Psoas muscle (tissue), 8 donors: ENCODE results near the gene SPHKAP. TPM values are rescaled to one million over a fixed set of nuclear protein-coding genes. Genes with fewer than 3 reads are reported as not detected.

ENCODE experiments used
- ATAC-seq, 4 donors: fragments of 200-7000 bp; cut with Tn5 transposase; one replicate each; pipeline ENCODE4 v1.9.1; 2020; ENCODE audit warnings: moderate library complexity in 3 of 4, mild to moderate bottlenecking in 2 of 4
- DNase-seq, 2 donors: peaks; one replicate each; pipeline ENCODE4 v3.0.0-alpha.2; 2020
- H3K27ac ChIP-seq: fragments of 200-600 bp; one replicate; pipeline ENCODE4 v1.8.0; 2022
- H3K27me3 ChIP-seq, 3 donors: fragments of 200-600 bp in 1 of 3; one replicate each; pipeline versions ENCODE4 v1.6.1 to v1.8.0; 2013 to 2022; ENCODE audit warnings: low read length in 2 of 3, mild to moderate bottlenecking in 2 of 3, moderate library complexity in 1 of 3; ENCODE audit not compliant: insufficient read depth in 3 of 3
- H3K36me3 ChIP-seq, 2 donors: fragments of 200-600 bp in 1 of 2; one replicate each; pipeline versions ENCODE4 v1.6.1 to v1.8.0; 2013 to 2022; ENCODE audit warnings: low read depth in 1 of 2, mild to moderate bottlenecking in 1 of 2, moderate library complexity in 1 of 2; ENCODE audit not compliant: insufficient read depth in 1 of 2
- H3K4me1 ChIP-seq: fragments of 200-600 bp; one replicate; pipeline ENCODE4 v1.8.0; 2022
- H3K4me3 ChIP-seq: fragments of 200-600 bp; one replicate; pipeline ENCODE4 v1.8.0; 2022; ENCODE audit warnings: mild to moderate bottlenecking
- H3K9me3 ChIP-seq: fragments of 200-600 bp; one replicate; pipeline ENCODE4 v1.8.0; 2022
- WGBS, 3 donors: extraction: QIAGEN DNeasy Blood & Tissue Kit; methylation state at CpG; one replicate each; pipeline versions ENCODE4 v1.1.6 to v1.1.7; 2013; 5-methylcytosine and 5-hydroxymethylcytosine counted together
- intact Hi-C, 2 donors: fragments of 100-400 bp; cut with DNase I; formaldehyde crosslinking; loops; one replicate each; pipeline versions ENCODE4 v1.11.0 to v1.14.2; 2022
- polyA plus RNA-seq, 3 donors: library from polyadenylated mRNA; stranded (reverse); fragments of 200-250 nt; gene quantifications; one replicate each; pipeline ENCODE4 v1.2.3, GENCODE V29; 2013
- total RNA-seq, 4 donors: library from RNA; stranded (reverse); fragmentation: NEBNext Ultra II Directional in 2 of 4; extraction: Animal tissue kit (Norgen Biotek cat#: 25700) in 2 of 4; gene quantifications; one replicate each; pipeline versions ENCODE4 v1.2.1 to v1.2.4, GENCODE V29; 2021 to 2023
- TF ChIP-seq, protein P1 (sequence below): fragments of 200-600 bp; IDR thresholded peaks from one replicate; pipeline ENCODE4 v1.8.0; 2022; ENCODE audit warnings: antibody characterized with exemption
- donor health status: healthy with polysubstance abuse.
- donor health status: DM: no; HTN: no; CAD: no; lungs with moderate emphysema.
- donor health status: Bipolar disorder and iron deficiency.
- donor health status: healthy.
- donor health status: DM: yes; HTN: yes; CAD: no.
- donor health status: DM: no; HTN: no; CAD: no.
- donor health status: DM: no; HTN: no; CAD: no.
- donor health status: DM: yes; HTN: yes; CAD: no.

The SPHKAP gene
- total and polyA plus RNA-seq, 7 donors = 0.07 to 0.15 TPM; not detected in 5

DNA sequence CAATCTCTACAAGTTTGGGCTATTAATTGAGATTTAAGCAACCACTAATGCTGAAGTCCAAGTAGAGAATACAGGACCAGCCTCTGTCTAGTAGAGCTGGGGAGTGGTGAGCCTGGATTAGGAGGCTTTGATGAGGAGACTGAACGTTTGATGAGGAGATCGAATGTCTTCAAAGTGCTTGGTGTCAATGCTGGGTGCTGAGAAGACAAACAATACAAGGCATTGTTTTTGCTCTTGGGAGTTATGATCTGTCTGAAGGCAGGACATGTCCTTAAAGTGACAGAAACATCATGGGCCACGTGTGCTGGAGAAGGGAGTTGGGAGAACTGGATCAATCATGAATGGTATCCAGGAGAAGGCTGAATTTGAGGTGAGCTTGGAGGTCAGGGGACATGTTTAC lies 143.6 kb downstream of the SPHKAP start:
- WGBS, 3 donors = 20 to 28% (median 26%) methylated on average over 3 of the region's 3 CpGs
- no peaks in the 10 kb centered on the region for H3K9me3 ChIP-seq
- H3K4me3 ChIP-seq = no peak overlapping the region
- TF ChIP-seq, protein P1, sequence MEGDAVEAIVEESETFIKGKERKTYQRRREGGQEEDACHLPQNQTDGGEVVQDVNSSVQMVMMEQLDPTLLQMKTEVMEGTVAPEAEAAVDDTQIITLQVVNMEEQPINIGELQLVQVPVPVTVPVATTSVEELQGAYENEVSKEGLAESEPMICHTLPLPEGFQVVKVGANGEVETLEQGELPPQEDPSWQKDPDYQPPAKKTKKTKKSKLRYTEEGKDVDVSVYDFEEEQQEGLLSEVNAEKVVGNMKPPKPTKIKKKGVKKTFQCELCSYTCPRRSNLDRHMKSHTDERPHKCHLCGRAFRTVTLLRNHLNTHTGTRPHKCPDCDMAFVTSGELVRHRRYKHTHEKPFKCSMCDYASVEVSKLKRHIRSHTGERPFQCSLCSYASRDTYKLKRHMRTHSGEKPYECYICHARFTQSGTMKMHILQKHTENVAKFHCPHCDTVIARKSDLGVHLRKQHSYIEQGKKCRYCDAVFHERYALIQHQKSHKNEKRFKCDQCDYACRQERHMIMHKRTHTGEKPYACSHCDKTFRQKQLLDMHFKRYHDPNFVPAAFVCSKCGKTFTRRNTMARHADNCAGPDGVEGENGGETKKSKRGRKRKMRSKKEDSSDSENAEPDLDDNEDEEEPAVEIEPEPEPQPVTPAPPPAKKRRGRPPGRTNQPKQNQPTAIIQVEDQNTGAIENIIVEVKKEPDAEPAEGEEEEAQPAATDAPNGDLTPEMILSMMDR = no peak
- ATAC-seq = no peak
- no peak for DNase-seq
- no peaks in the 10 kb centered on the region for H3K4me1 ChIP-seq
- no peaks in the 10 kb centered on the region for H3K27me3 ChIP-seq
- H3K36me3 ChIP-seq = no peaks in the 10 kb centered on the region
- no peak overlapping the region for H3K27ac ChIP-seq
- intact Hi-C loops = no loop called here

DNA sequence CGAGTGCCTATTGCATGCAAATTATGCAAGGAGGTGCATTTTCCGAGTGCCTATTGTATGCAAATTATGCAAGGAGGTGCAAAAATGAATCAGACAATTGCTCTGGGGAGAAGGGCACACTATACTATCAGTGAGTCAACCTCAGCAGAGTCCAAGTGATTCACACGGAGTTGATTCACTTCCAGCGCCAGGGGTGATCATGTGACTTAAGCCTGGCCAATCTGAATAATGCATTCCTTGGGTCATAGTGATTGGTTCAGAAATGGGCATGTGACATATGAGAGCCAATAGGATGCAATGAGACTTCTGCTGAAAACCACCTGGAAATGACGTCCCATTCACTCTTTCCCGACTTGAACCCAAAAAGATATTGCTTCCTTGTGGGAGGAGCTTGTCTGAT lies 157.9 kb downstream of the SPHKAP start:
- H3K27ac ChIP-seq = no peak overlapping the region
- H3K4me3 ChIP-seq = no peak overlapping the region
- intact Hi-C loops = no loop called here
- TF ChIP-seq, protein P1 = no peak
- no peaks in the 10 kb centered on the region for H3K36me3 ChIP-seq
- H3K4me1 ChIP-seq = no peaks in the 10 kb centered on the region
- H3K9me3 ChIP-seq = no peaks in the 10 kb centered on the region
- ATAC-seq (no peak), DNase-seq (no peak)
- 82 to 88% (median 83%) methylated on average over 6 of the region's 6 CpGs for WGBS, 3 donors
- no peaks in the 10 kb centered on the region for H3K27me3 ChIP-seq

DNA sequence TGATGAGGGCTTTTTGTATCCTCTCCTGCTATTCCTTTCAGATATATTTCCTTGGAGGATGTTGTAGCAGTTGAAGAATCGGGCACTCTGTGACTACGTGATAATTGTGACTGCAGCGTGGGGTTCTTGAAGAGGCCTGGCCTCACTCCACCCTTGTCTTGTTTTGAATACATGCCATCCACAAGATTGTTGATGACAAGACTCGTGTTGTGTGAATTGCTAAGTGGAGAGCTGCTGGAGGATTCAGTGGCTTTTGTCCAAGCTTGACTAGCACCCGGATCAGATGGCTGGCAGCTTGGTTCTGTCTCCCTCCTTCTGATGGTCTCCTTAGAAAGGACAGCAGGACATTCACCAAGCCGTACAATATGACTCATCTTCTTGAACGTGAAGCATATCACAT lies 163.2 kb downstream of the SPHKAP start:
- no peaks in the 10 kb centered on the region for H3K36me3 ChIP-seq
- no peak overlapping the region for H3K27ac ChIP-seq
- intact Hi-C loops = no loop called here
- H3K27me3 ChIP-seq = no peaks in the 10 kb centered on the region
- WGBS, 3 donors = 77 to 84% (median 83%) methylated on average over 7 of the region's 7 CpGs
- DNase-seq = no peak
- no peak overlapping the region for H3K4me3 ChIP-seq
- H3K4me1 ChIP-seq = no peaks in the 10 kb centered on the region
- TF ChIP-seq, protein P1 = no peak
- no peaks in the 10 kb centered on the region for H3K9me3 ChIP-seq
- no peak for ATAC-seq

DNA sequence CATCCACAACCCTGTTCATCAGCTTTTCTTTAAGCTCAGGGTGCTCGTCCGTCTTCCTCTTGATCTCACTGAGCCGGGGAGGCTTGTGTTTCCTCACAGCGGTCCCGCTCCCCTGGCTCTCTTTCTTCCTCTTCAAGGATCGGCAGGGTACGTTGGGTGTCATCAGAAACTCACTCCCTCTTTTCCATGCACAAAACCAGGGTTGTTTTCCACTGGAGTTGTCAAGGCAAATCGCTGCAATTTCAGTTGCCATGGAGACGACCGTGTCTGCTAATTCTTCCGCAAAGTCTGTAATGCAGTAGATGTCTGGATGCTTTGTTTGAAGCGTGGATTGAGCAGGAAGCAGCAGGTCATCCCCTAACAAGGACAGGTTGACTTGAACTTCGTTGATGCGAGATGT lies 163.7 kb downstream of the SPHKAP start:
- Histone ChIP-seq H3K27me3 (no peaks in the 10 kb centered on the region), H3K4me1 (no peaks in the 10 kb centered on the region), H3K27ac (no peak overlapping the region), H3K36me3 (no peaks in the 10 kb centered on the region), H3K4me3 (no peak overlapping the region), H3K9me3 (no peaks in the 10 kb centered on the region)
- no peak for ATAC-seq
- DNase-seq = no peak
- intact Hi-C loops = no loop called here
- TF ChIP-seq, protein P1 = no peak
- WGBS, 3 donors = 81 to 84% (median 82%) methylated on average over 14 of the region's 14 CpGs

DNA sequence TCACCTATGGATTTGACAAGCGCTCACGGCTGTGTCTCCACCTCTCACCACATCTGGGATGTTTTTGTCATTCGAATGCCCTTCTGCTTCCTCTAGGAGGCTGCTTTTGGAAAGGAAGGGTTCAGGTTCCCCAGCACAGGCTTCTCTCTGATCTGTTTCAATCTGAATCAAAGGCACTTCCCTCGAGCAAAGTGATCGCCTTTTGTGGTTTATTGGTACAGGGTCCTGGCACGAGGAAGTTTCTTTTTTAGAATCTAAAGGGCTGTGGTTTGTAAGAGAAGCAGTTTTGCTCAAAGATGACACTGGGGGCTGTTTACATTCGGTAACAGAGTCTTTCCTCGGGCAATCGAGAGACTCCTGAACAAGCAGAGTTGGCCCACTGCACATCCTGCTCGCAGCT lies 165.1 kb downstream of the SPHKAP start:
- no peaks in the 10 kb centered on the region for H3K36me3 ChIP-seq
- H3K27ac ChIP-seq = no peak overlapping the region
- H3K27me3 ChIP-seq = no peaks in the 10 kb centered on the region
- no peak for DNase-seq
- no peak for ATAC-seq
- 61 to 66% (median 64%) methylated on average over 10 of the region's 10 CpGs for WGBS, 3 donors
- H3K4me3 ChIP-seq = no peak overlapping the region
- H3K4me1 ChIP-seq = no peaks in the 10 kb centered on the region
- intact Hi-C loops = no loop called here
- TF ChIP-seq, protein P1 = no peak
- H3K9me3 ChIP-seq = no peaks in the 10 kb centered on the region
